ENCODE results near the gene AHDC1. TPM values are rescaled to one million over a fixed set of nuclear protein-coding genes. Genes with fewer than 3 reads are reported as not detected.

Gene AHDC1
- polyA plus RNA-seq, 3 donors = 0.16 to 3.3 (median 0.30) TPM

DNA sequence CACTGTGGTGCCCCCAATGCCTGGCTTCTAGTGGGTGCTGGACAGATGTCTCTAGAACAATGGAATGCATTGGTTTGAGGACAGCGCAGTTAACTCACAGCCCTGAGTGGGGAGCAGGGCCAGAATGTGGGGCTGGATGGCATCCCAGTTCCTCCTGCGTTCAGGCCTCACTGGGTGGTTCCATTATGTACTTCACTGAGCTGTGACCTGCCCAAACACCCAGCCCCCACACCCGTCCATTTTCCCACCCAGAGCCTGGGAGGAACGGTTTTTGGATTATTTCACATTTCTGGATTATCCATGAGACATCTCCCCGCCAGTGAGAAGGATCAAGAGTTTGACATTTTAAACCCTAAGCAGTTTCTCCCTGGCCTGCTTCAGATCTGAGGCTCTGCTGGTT lies 58.7 kb downstream of the AHDC1 start:
- Histone ChIP-seq H3K4me1 (ENCODE audit: control insufficient read depth in 1 of 2, insufficient read depth in 2 of 2, low read length in 2 of 2) (no peaks in the 10 kb centered on the region), H3K36me3 (replicated peaks in 1 of 2; ENCODE audit: control insufficient read depth in 1 of 2, insufficient read depth in 2 of 2, low read length in 2 of 2) (peaks cover 0 to 3% of the 10 kb centered on the region in 2 donors), H3K4me2 (replicated peaks; ENCODE audit: extremely low read depth, low read length, poor library complexity, severe bottlenecking) (no peak overlapping the region), H3K79me2 (ENCODE audit: insufficient read depth, low read length) (no peaks in the 10 kb centered on the region), H2AFZ (ENCODE audit: insufficient read depth, low read depth, low read length, poor library complexity, severe bottlenecking) (no peak overlapping the region), H3K4me3 (replicated peaks in 1 of 3; ENCODE audit: low read depth in 2 of 3, low read length in 3 of 3) (no peak overlapping the region), H3K27ac (ENCODE audit: low read depth in 1 of 2, low read length in 2 of 2) (no peak overlapping the region), H3K9ac (ENCODE audit: insufficient read depth, low read length, poor library complexity, severe bottlenecking) (no peak overlapping the region), H3K9me3 (replicated peaks in 1 of 2; ENCODE audit: control insufficient read depth in 1 of 2, insufficient read depth in 1 of 2, low read length in 2 of 2) (no peaks in the 10 kb centered on the region), H3K27me3 (ENCODE audit: control insufficient read depth in 2 of 2, insufficient read depth in 2 of 2, low read length in 2 of 2) (no peaks in the 10 kb centered on the region), H4K20me1 (ENCODE audit: insufficient read depth, low read length) (no peaks in the 10 kb centered on the region)
- 100% methylated on average over 4 of the region's 5 CpGs for WGBS (ENCODE audit: insufficient coverage)
- Mint-ChIP-seq H3K36me3 (peaks cover 10 to 15% of the 10 kb centered on the region in 2 donors), H3K27me3 (ENCODE audit: low read depth in 3 of 3) (peaks cover 2 to 3% (median 2%) of the 10 kb centered on the region in 3 donors), H3K9me3 (no peaks in the 10 kb centered on the region), H3K27ac (no peak overlapping the region), H3K4me1 (peaks cover 3% of the 10 kb centered on the region), H3K4me3 (no peak overlapping the region)
- no peak for DNase-seq
- TF ChIP-seq, protein P1, sequence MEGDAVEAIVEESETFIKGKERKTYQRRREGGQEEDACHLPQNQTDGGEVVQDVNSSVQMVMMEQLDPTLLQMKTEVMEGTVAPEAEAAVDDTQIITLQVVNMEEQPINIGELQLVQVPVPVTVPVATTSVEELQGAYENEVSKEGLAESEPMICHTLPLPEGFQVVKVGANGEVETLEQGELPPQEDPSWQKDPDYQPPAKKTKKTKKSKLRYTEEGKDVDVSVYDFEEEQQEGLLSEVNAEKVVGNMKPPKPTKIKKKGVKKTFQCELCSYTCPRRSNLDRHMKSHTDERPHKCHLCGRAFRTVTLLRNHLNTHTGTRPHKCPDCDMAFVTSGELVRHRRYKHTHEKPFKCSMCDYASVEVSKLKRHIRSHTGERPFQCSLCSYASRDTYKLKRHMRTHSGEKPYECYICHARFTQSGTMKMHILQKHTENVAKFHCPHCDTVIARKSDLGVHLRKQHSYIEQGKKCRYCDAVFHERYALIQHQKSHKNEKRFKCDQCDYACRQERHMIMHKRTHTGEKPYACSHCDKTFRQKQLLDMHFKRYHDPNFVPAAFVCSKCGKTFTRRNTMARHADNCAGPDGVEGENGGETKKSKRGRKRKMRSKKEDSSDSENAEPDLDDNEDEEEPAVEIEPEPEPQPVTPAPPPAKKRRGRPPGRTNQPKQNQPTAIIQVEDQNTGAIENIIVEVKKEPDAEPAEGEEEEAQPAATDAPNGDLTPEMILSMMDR (IDR thresholded peaks at IDR 0.05) = no peak
- intact Hi-C loops (cut with micrococcal nuclease) = loop anchor here in 1 of 2 donors (10.0 kb wide), 1 partner anchor 150 kb away; no protein-coding TSS in a partner anchor

DNA sequence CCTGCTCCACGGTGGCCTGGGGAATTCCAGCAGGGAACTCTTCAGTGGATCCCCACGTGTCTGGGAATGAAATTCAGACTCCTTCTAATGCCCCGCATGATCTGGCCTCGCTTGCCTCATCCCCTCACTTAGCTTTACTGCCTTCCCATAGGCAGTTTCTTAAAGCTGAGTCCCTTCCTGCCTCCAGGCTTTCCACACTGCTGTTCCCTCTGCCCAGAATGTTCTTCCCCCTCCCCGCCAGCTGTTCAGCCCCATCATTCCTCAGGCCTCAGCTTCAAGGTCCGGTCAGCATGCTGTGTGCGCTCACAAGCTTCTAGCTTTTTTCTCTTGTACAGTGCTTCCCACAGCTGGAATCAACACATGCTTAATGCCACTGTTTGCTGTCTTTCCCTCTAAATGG lies 59.1 kb downstream of the AHDC1 start:
- H3K79me2 ChIP-seq (ENCODE audit: insufficient read depth, low read length) = no peaks in the 10 kb centered on the region
- H4K20me1 ChIP-seq (ENCODE audit: insufficient read depth, low read length) = no peaks in the 10 kb centered on the region
- H3K4me3 ChIP-seq (replicated peaks in 1 of 3; ENCODE audit: low read depth in 2 of 3, low read length in 3 of 3) = no peak overlapping the region
- no peaks in the 10 kb centered on the region for H3K27me3 ChIP-seq (ENCODE audit: control insufficient read depth in 2 of 2, insufficient read depth in 2 of 2, low read length in 2 of 2)
- TF ChIP-seq, protein P1 (IDR thresholded peaks at IDR 0.05) = no peak
- Mint-ChIP-seq H3K27me3 (ENCODE audit: low read depth in 3 of 3) (peaks cover 2 to 3% (median 2%) of the 10 kb centered on the region in 3 donors), H3K9me3 (no peaks in the 10 kb centered on the region), H3K4me3 (no peak overlapping the region), H3K27ac (no peak overlapping the region), H3K4me1 (peaks cover 3% of the 10 kb centered on the region), H3K36me3 (peaks cover 10 to 11% of the 10 kb centered on the region in 2 donors)
- H3K4me2 ChIP-seq (replicated peaks; ENCODE audit: extremely low read depth, low read length, poor library complexity, severe bottlenecking) = no peak overlapping the region
- intact Hi-C loops (cut with micrococcal nuclease) = loop anchor here in 1 of 2 donors (10.0 kb wide), 1 partner anchor 150 kb away; no protein-coding TSS in a partner anchor
- no peak overlapping the region for H2AFZ ChIP-seq (ENCODE audit: insufficient read depth, low read depth, low read length, poor library complexity, severe bottlenecking)
- no peaks in the 10 kb centered on the region for H3K4me1 ChIP-seq (ENCODE audit: control insufficient read depth in 1 of 2, insufficient read depth in 2 of 2, low read length in 2 of 2)
- no peak for DNase-seq
- no peak overlapping the region for H3K9ac ChIP-seq (ENCODE audit: insufficient read depth, low read length, poor library complexity, severe bottlenecking)
- 93% methylated on average over 6 of the region's 7 CpGs for WGBS (ENCODE audit: insufficient coverage)
- H3K27ac ChIP-seq (ENCODE audit: low read depth in 1 of 2, low read length in 2 of 2) = no peak overlapping the region
- no peaks in the 10 kb centered on the region for H3K9me3 ChIP-seq (replicated peaks in 1 of 2; ENCODE audit: control insufficient read depth in 1 of 2, insufficient read depth in 1 of 2, low read length in 2 of 2)
- H3K36me3 ChIP-seq (replicated peaks in 1 of 2; ENCODE audit: control insufficient read depth in 1 of 2, insufficient read depth in 2 of 2, low read length in 2 of 2) = peaks cover 0 to 1% of the 10 kb centered on the region in 2 donors

All from CD14-positive monocyte (primary cell).